HL-60 (cell line): ENCODE results near the gene PRRC2B.
"Not testable (repeated sequence)": the region's sequence is repeated elsewhere in the genome, so short reads cannot be mapped to it uniquely, and the experiment has no call there.

Experiments
- DNase-seq, 2 experiments: peaks; one replicate each; pipeline ENCODE4 v3.0.0-alpha.2; 2010 to 2020; ENCODE audit warnings: low read depth in 1 of 2, low spot score in 1 of 2
- H3K27ac ChIP-seq: fragments of 250-450 bp; sonication (Bioruptor Pico); replicated peaks from 2 replicates; pipeline ENCODE4 v1.5.1; 2020; ENCODE audit warnings: mild to moderate bottlenecking, moderate library complexity
- H3K27me3 ChIP-seq: fragments of 250-450 bp; sonication (Bioruptor Pico); 2 replicates; pipeline ENCODE4 v1.5.1; 2021; ENCODE audit warnings: mild to moderate bottlenecking, moderate library complexity; ENCODE audit not compliant: insufficient read depth, poor library complexity, severe bottlenecking
- H3K4me3 ChIP-seq: replicated peaks from 2 replicates; pipeline ENCODE4 v1.5.1; 2011; ENCODE audit warnings: mild to moderate bottlenecking, control low read depth, low read length; ENCODE audit not compliant: insufficient read depth
- CTCF ChIP-seq: IDR thresholded peaks from one replicate; pipeline ENCODE4 v1.5.1; 2011; ENCODE audit warnings: low read length, control low read depth, inconsistent platforms; ENCODE audit not compliant: insufficient read depth
- GABPA ChIP-seq: IDR thresholded peaks from 2 replicates; pipeline ENCODE4 v1.6.1; 2012; ENCODE audit warnings: low read depth
- POLR2AphosphoS5 ChIP-seq: IDR thresholded peaks from 2 replicates; pipeline ENCODE4 v1.6.1; 2012; ENCODE audit warnings: low read depth
- REST ChIP-seq: IDR thresholded peaks from 2 replicates; pipeline ENCODE4 v1.6.1; 2012; ENCODE audit warnings: low read depth; ENCODE audit not compliant: insufficient replicate concordance
- SPI1 ChIP-seq: IDR thresholded peaks from 2 replicates; pipeline ENCODE4 v1.6.1; 2012; ENCODE audit warnings: low read depth, mild to moderate bottlenecking, borderline replicate concordance

PRRC2B gene

GRCh38 chr9:131469951-131470350, 76.1 kb downstream of the PRRC2B start:
- Histone ChIP-seq H3K27ac (no peak overlapping the region), H3K27me3 (no peaks in the 10 kb centered on the region), H3K4me3 (no peak overlapping the region)
- TF ChIP-seq CTCF (no peak), GABPA (no peak), POLR2AphosphoS5 (no peak), REST (no peak), SPI1 (no peak)
- DNase-seq = no peak

- no peak for TF ChIP-seq SPI1
- no peak for TF ChIP-seq REST
- TF ChIP-seq CTCF = no peak
- TF ChIP-seq POLR2AphosphoS5 = no peak
- TF ChIP-seq GABPA = no peak
- Histone ChIP-seq H3K27ac (no peak overlapping the region), H3K27me3 (no peaks in the 10 kb centered on the region), H3K4me3 (no peak overlapping the region)
- DNase-seq = no peak
Observed at GRCh38 chr9:131470581-131470991, 76.7 kb downstream of the PRRC2B start.

GRCh38 chr9:131472085-131472484, 78.2 kb downstream of the PRRC2B start:
- H3K4me3 ChIP-seq, H3K27ac ChIP-seq, H3K27me3 ChIP-seq, DNase-seq: not testable (repeated sequence)

- Histone ChIP-seq H3K4me3 (no peak overlapping the region), H3K27ac (no peak overlapping the region), H3K27me3 (no peaks in the 10 kb centered on the region)
- no peak for DNase-seq
- TF ChIP-seq CTCF (no peak), SPI1 (no peak), POLR2AphosphoS5 (no peak), REST (no peak), GABPA (no peak)
Observed at GRCh38 chr9:131473198-131473885, 79.5 kb downstream of the PRRC2B start.
